ENCODE results near the gene LPIN3.

DNA sequence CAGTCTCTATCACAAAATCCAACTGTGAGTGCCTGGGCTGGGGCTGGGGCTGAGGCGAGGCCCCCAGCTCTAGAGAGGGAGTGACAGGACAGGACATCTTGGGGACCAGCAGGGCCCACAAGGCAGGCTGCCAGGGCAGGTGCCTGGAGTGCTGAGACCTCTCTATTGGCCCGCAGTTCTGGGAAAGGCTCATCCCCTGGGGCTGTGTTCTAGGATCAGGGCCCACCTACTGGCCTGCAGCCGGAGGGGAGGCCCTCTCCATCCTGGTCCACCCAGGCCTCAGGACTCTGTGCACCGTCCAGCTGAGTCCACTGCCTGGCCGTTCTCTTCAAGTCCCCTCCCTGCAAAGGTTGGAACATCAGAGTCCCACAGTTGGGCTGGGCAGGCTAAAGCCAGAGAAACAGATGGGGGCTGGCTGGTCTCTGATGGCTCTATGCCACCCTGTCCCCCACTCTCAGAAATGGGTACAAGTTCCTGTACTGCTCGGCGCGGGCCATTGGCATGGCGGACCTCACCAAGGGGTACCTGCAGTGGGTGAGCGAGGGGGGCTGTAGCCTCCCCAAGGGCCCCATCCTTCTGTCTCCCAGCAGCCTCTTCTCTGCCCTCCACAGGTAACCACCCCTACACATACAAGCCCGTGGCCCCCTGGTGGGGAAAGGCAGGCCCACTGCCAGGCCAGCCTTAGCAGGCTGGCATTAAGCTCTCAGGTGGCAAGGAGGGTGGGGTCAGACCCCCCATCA, 17.0 kb downstream of the LPIN3 start:
- no peak for TF ChIP-seq POLR2AphosphoS5 (IDR thresholded peaks at IDR 0.05; ENCODE audit: low read depth)
- peak in 1 of 2 experiments; percentile 26; a peak in 2 of 4 replicates for TF ChIP-seq CTCF (conservative IDR thresholded peaks at IDR 0.05; ENCODE audit: low read depth in 2 of 2)
